HG03060 (cell line): ENCODE measurements around the gene CHN1.

Source experiments
- ATAC-seq: cut with Tn5 transposase; IDR thresholded peaks from one replicate; pipeline ENCODE4 v1.9.1; 2021; ENCODE audit warnings: low read depth, moderate number of reproducible peaks; ENCODE audit not compliant: unreplicated experiment

Gene CHN1

GRCh38 chr2:174878537-174879147 is 126.5 kb downstream of the CHN1 start:
- ATAC-seq = no peak

DNA sequence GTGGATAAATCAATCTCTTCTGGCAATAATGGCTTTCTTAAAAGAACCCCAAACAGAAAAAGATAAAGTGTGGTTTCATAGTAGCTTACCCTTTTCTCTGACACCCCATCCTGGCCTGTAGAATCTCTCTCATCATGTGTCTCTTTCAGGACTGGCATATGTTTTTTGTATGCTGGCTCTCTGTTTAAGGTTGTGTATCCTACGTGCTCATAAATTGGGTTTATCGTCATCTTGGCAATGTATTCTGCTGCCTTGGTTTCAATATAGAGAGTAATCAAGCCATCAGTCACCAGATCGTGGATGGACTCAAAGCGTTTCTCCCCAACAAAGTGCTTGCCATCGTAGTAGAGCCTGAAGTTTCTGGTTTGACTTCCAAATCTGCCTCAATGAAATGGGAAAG is 127.4 kb downstream of the CHN1 start:
- ATAC-seq = no peak

- no peak for ATAC-seq
Observed at GRCh38 chr2:174877301-174877700, 127.9 kb downstream of the CHN1 start.

DNA sequence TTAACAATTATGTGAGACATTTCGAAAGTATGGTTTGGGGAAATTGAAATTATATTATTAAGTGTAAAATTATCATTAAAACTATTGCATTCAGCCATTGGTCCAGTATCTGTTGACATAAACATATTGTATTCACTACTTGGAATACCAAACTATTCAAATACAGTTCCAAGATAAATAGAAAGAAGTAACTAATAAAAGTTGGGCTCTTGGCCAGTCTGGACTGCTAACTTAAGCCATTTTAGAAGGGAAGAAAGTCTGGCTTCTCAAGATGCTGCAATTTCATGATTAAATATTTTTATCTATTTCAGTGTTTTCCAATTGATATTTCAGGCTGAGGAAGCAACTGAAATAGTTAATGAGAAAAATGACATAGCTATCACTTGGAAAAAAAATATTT is 131.1 kb downstream of the CHN1 start:
- ATAC-seq = no peak

DNA sequence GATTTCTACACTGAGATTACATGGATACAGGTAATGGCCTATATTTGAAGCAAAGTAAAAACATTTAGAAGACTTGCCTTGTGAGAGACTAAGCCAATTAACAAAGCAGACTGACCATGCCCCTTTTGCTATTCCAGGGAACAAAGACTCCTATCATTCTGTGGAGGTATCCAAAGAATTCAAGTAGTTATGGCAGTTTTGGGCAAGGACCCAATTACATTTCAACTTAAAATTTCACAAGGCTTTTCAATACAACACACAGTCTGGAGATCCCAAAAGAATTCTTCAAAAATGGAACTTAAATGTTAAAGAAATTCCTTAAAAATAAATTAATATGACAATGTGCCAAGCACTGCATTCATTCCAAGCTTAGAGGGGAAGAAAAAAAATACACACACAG is 131.7 kb downstream of the CHN1 start:
- no peak for ATAC-seq

DNA sequence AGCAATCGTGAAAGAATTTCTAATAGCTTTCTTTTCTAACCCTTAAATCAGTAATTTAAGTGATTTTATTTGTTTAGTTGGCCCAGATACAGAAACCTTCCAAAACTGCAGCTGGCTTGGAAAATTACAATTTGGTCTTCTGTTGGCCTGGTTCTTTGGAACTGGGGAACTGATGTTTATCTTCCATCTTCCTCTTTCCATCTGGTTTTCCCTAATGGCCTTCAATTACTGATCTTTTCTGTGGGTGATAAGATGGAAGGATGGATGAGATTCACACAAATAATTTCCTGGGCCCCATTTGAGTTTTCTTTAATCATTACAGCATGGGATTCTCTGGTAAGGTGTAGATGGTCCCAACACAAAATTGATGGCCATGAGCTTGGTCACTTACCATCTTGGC is 134.4 kb downstream of the CHN1 start:
- ATAC-seq = no peak

DNA sequence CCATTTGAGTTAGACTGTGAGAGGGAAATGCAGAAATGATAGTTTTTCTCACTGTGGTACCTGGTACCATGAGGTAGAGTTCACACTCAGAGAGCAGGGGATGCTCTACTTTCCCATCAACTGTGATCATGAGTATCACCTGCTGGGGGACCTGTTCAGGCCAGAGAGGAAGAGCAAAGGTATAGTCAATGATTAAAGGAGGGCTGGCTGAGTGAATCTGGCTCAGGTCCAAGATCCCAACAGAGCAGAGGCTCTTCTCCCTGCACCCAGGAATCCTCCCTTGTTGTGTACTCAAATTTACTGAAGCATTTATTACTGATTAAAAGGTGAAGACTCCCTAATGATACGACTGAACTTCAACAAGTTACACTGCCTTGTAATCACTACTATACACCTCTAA is 136.3 kb downstream of the CHN1 start:
- no peak for ATAC-seq

DNA sequence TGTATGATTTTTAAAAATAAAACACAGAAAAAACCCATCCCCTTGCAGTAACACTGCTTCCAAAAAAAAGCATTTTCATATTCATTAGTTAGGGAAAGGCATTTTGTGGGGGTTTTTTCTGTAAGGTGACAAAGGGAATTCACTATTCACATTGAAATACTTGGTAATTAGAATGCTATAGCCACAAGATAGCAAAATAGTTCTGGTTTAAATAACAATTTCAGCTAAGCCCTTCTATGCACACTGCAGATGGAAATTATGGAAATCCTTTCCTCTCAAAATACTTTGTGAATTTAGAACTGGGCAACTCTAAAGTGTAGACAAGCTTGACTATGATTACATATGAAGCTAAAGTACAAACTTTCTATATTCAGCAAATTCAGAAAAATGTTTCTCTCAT is 138.8 kb downstream of the CHN1 start:
- ATAC-seq = no peak

DNA sequence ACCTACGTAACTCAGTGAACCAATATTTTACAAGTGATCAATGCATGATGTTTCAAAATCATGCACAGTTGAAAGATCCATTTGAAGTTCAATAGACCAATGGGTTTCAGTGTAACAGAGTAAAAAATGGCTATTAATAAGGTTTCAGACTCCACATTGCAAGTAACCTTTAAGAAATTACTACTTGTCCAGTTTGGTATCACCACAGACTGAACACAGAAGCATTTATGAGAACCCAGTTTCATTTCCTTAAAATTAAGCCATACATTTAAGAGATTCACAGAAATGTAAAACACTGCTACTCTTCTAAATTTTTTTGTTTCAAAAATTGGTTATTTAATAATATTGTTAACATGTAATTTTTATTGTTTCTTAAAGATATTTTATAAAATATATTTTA is 142.0 kb downstream of the CHN1 start:
- no peak for ATAC-seq

GRCh38 chr2:174859563-174860169 is 145.5 kb downstream of the CHN1 start:
- no peak for ATAC-seq

- ATAC-seq = no peak
Observed at GRCh38 chr2:174858745-174859144, 146.4 kb downstream of the CHN1 start.

GRCh38 chr2:174856447-174856846 is 148.7 kb downstream of the CHN1 start:
- no peak for ATAC-seq

DNA sequence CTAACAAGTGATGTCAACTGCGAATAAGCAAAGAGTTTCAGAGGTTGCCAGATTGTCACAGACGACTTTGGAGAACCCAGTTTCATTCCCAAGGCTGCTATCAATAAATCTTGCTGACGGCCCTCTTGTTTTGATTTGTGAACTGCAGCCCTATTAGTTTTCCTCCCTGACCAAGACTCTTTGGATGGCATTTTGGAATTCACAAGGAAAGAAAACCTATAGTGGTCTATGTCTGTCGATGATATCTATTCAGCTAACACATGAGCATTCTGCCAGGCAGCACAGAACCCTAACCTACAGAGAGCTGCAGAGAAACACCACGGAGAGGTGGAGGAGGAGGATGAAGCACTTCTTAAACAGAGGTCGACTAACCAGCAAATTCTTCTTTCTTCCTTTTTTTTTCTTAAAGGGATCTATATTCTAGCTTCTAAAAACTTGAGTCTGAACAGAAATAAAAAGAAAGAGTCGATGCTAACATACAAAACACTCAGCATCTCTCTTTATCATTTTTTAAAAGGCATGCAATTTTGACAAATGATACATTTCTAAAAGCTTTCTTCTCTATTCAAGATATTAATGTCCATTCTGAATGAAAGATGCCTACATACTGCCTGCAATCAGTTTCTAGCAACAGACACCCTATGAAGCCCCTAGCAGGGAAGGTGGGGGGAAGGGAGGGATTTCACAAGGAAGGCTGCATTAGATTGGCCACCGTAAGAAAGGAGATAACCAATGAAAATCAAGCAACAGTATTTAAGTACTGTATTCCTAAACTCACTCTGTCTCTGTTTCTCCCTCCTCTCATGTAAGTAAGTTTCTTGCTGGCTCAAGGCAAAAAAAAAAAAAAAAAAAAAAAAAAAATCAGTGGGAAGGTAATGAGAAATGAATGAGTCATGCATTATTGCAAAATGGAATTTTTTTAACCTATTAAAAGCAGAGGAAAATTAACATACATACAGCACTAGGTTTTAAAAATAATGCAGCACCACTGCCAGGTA is 157.9 kb downstream of the CHN1 start:
- ATAC-seq = no peak

GRCh38 chr2:174846218-174846617 is 159.0 kb downstream of the CHN1 start:
- no peak for ATAC-seq

- no peak for ATAC-seq
Observed at GRCh38 chr2:174844295-174844708, 160.9 kb downstream of the CHN1 start.

GRCh38 chr2:174842496-174842895 is 162.7 kb downstream of the CHN1 start:
- ATAC-seq = no peak

DNA sequence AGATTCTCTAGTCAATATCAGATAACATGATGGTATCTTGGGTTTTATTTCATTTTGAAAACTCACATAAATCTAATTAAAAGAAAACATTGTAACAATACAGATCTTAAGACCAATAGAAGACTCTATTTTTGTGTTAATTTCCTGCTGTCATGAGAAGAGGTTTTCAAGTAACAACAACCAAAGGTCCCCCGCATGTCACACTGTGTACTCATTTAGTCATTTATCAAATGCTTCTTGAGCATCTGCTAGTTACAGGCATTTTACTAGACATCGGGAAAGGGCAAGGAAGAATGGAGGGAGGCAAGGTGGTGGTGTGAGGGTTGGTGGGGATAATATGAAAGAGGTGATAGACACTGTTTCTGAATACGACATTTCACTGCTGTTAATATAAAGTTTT is 163.2 kb downstream of the CHN1 start:
- no peak for ATAC-seq

DNA sequence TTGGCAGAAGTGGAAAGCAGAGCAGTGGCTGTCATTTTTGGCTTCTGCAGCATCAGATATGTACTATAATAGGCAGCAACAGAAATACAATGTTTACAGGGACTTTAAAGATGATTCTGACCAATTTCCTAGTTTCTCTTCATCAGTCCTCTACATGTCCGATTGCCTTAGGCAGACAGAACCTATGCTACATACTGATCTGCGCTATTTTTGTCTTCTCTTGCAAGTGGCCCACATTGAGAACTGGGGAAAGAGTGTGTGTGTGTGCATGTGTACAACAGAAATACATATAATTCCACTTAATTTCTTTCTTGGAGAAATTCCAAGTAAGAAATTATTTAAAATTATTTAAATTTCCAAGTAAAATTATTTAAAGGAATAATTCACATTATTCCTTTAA is 163.8 kb downstream of the CHN1 start:
- ATAC-seq = no peak

DNA sequence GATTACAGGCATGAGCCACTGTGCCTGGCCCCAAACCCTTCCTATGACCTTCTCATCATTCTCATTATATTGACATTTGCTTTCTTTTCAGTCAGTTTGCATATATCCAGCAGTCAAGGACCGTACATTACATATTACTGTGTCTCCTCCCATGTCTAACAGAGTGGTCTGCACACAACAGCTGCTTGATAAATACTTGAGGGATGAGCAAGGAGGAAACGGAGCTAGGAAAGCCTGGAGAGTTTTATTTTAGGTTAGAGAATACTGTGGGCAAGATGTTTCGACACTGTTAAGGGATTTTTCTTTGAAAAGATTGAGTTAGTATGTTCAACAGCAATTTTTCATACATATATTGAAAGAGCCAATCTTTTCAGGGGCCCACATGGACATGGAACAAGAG is 164.7 kb downstream of the CHN1 start:
- ATAC-seq = no peak

DNA sequence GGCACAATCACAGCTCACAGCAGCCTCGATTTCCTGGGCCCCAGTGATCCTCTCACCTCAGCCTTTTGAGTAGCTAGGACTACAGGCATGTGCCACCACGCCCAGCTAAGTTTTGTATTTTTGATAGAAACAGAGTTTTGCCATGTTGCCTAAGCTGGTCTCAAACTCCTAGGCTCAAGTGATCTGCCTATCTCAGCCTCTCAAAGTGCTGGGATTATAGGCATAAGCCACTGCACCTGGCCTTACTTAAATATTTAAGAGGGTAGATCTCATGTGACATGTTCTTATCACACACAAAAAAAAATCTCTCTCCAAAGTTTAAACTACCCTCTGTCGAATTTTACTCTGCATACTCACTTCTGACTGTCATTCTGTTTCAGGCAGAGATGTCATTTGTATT is 165.5 kb downstream of the CHN1 start:
- ATAC-seq = no peak

GRCh38 chr2:174836995-174837390 is 168.2 kb downstream of the CHN1 start:
- ATAC-seq = no peak
